Stomach smooth muscle (tissue), 2 donors: Measurements from ENCODE around the gene FGF4.
"Not testable (repeated sequence)": the region's sequence is repeated elsewhere in the genome, so short reads cannot be mapped to it uniquely, and the experiment has no call there.

Experiments
- H3K27ac ChIP-seq: one replicate; pipeline ENCODE4 v1.7.0; 2013; ENCODE audit warnings: mild to moderate bottlenecking, low read length, inconsistent platforms
- H3K27me3 ChIP-seq, 2 donors: one replicate each; pipeline ENCODE4 v1.7.0; 2013; ENCODE audit warnings: low read length in 2 of 2; ENCODE audit not compliant: insufficient read depth in 2 of 2, control insufficient read depth in 1 of 2
- H3K36me3 ChIP-seq, 2 donors: one replicate each; pipeline ENCODE4 v1.7.0; 2013; ENCODE audit warnings: low read length in 2 of 2; ENCODE audit not compliant: control insufficient read depth in 2 of 2, insufficient read depth in 2 of 2
- H3K4me1 ChIP-seq: one replicate; pipeline ENCODE4 v1.7.0; 2013; ENCODE audit warnings: low read length; ENCODE audit not compliant: control insufficient read depth, insufficient read depth
- H3K4me3 ChIP-seq, 2 donors: one replicate each; pipeline ENCODE4 v1.7.0; 2013; ENCODE audit warnings: low read length in 2 of 2
- H3K9ac ChIP-seq, 2 donors: one replicate each; pipeline ENCODE4 v1.7.0; 2013; ENCODE audit warnings: low read length in 2 of 2, mild to moderate bottlenecking in 1 of 2
- H3K9me3 ChIP-seq, 2 donors: one replicate each; pipeline ENCODE4 v1.7.0; 2013; ENCODE audit warnings: low read length in 2 of 2; ENCODE audit not compliant: control insufficient read depth in 2 of 2
- donor health status: healthy.
- donor health status: Pancreatic carcinoma.

FGF4 gene

GRCh38 chr11:69770540-69770939 is 4.6 kb downstream of the FGF4 start:
- Histone ChIP-seq H3K4me3 (no peak overlapping the region), H3K27ac (no peak overlapping the region), H3K36me3 (no peaks in the 10 kb centered on the region), H3K9me3 (peaks cover 0 to 6% of the 10 kb centered on the region in 2 donors), H3K4me1 (no peaks in the 10 kb centered on the region), H3K27me3 (peaks cover 28 to 32% of the 10 kb centered on the region in 2 donors), H3K9ac (no peak overlapping the region)

- Histone ChIP-seq H3K27ac (no peak overlapping the region), H3K4me3 (no peak overlapping the region), H3K27me3 (peaks cover 11 to 12% of the 10 kb centered on the region in 2 donors), H3K4me1 (no peaks in the 10 kb centered on the region), H3K36me3 (no peaks in the 10 kb centered on the region), H3K9ac (no peak overlapping the region), H3K9me3 (peaks cover 0 to 16% of the 10 kb centered on the region in 2 donors)
Measured at GRCh38 chr11:69765498-69765995, 9.6 kb downstream of the FGF4 start.

GRCh38 chr11:69764918-69765317 is 10.2 kb downstream of the FGF4 start:
- H3K9me3 ChIP-seq, result peaks cover 0 to 16% of the 10 kb centered on the region in 2 donors
- H3K4me3 ChIP-seq, H3K9ac ChIP-seq, H3K27ac ChIP-seq, H3K4me1 ChIP-seq, H3K36me3 ChIP-seq: not testable (repeated sequence)
- peaks cover 10 to 12% of the 10 kb centered on the region in 2 donors for H3K27me3 ChIP-seq

GRCh38 chr11:69760319-69760718 is 14.8 kb downstream of the FGF4 start:
- peaks cover 6 to 12% of the 10 kb centered on the region in 2 donors for H3K27me3 ChIP-seq
- no peaks in the 10 kb centered on the region for H3K4me1 ChIP-seq
- H3K9me3 ChIP-seq, result peaks cover 0 to 20% of the 10 kb centered on the region in 2 donors
- H3K36me3 ChIP-seq, result no peaks in the 10 kb centered on the region
- no peak overlapping the region for H3K27ac ChIP-seq
- no peak overlapping the region for H3K4me3 ChIP-seq
- no peak overlapping the region for H3K9ac ChIP-seq

GRCh38 chr11:69752890-69753289 is 22.3 kb downstream of the FGF4 start:
- Histone ChIP-seq H3K36me3 (no peaks in the 10 kb centered on the region), H3K9ac (no peak overlapping the region), H3K27me3 (peaks cover 7 to 11% of the 10 kb centered on the region in 2 donors), H3K9me3 (peaks cover 0 to 7% of the 10 kb centered on the region in 2 donors), H3K27ac (no peak overlapping the region), H3K4me3 (no peak overlapping the region), H3K4me1 (no peaks in the 10 kb centered on the region)

GRCh38 chr11:69750875-69751597 is 24.1 kb downstream of the FGF4 start:
- H3K4me1 ChIP-seq, result no peaks in the 10 kb centered on the region
- no peaks in the 10 kb centered on the region for H3K36me3 ChIP-seq
- H3K9ac ChIP-seq, result no peak overlapping the region
- H3K9me3 ChIP-seq, result peaks cover 0 to 2% of the 10 kb centered on the region in 2 donors
- H3K27me3 ChIP-seq, result peaks cover 11 to 12% of the 10 kb centered on the region in 2 donors
- H3K27ac ChIP-seq, result no peak overlapping the region
- H3K4me3 ChIP-seq, result no peak overlapping the region

- H3K36me3 ChIP-seq, result no peaks in the 10 kb centered on the region
- H3K9me3 ChIP-seq, result no peaks in the 10 kb centered on the region
- H3K9ac ChIP-seq, result no peak overlapping the region
- H3K27me3 ChIP-seq, result peaks cover 13 to 17% of the 10 kb centered on the region in 2 donors
- H3K4me3 ChIP-seq, result no peak overlapping the region
- no peaks in the 10 kb centered on the region for H3K4me1 ChIP-seq
- no peak overlapping the region for H3K27ac ChIP-seq
Measured at GRCh38 chr11:69750108-69750850, 24.9 kb downstream of the FGF4 start.

GRCh38 chr11:69748637-69749036 is 26.5 kb downstream of the FGF4 start:
- H3K4me1 ChIP-seq, result no peaks in the 10 kb centered on the region
- H3K9me3 ChIP-seq, result no peaks in the 10 kb centered on the region
- no peak overlapping the region for H3K9ac ChIP-seq
- H3K4me3 ChIP-seq, result no peak overlapping the region
- no peak overlapping the region for H3K27ac ChIP-seq
- H3K36me3 ChIP-seq, result no peaks in the 10 kb centered on the region
- peaks cover 9 to 19% of the 10 kb centered on the region in 2 donors for H3K27me3 ChIP-seq

GRCh38 chr11:69746752-69747742 is 28.1 kb downstream of the FGF4 start:
- H3K36me3 ChIP-seq, result no peaks in the 10 kb centered on the region
- peaks cover 4 to 15% of the 10 kb centered on the region in 2 donors for H3K27me3 ChIP-seq
- no peak overlapping the region for H3K27ac ChIP-seq
- H3K4me1 ChIP-seq, result no peaks in the 10 kb centered on the region
- H3K9ac ChIP-seq, result no peak overlapping the region
- H3K4me3 ChIP-seq, result no peak overlapping the region
- H3K9me3 ChIP-seq, result no peaks in the 10 kb centered on the region

GRCh38 chr11:69746140-69746539 is 29.0 kb downstream of the FGF4 start:
- no peaks in the 10 kb centered on the region for H3K36me3 ChIP-seq
- no peak overlapping the region for H3K4me3 ChIP-seq
- H3K27me3 ChIP-seq, result peaks cover 4 to 15% of the 10 kb centered on the region in 2 donors
- no peak overlapping the region for H3K9ac ChIP-seq
- H3K4me1 ChIP-seq, result no peaks in the 10 kb centered on the region
- H3K27ac ChIP-seq, result no peak overlapping the region
- H3K9me3 ChIP-seq, result no peaks in the 10 kb centered on the region
